Adrenal gland (tissue), 12 donors: Measurements from ENCODE around the gene KCNMA1. TPM values are rescaled to one million over a fixed set of nuclear protein-coding genes. Genes with fewer than 3 reads are reported as not detected.

Source experiments
- DNase-seq, 7 donors: peaks; one replicate each; pipeline ENCODE4 v3.0.0-alpha.2; 2019 to 2020
- H3K27ac ChIP-seq, 5 donors: fragments of 200-600 bp; sonication (generic) in 4 of 5; 1 replicate in 3 of 5; 2 replicates in 2 of 5; pipeline versions ENCODE4 v1.5.1 to v1.8.0; 2016 to 2020; ENCODE audit warnings: mild to moderate bottlenecking in 1 of 5
- H3K27me3 ChIP-seq: fragments of 200-600 bp; 2 replicates; pipeline ENCODE4 v1.8.0; 2021
- H3K36me3 ChIP-seq, 2 donors: fragments of 200-600 bp; replicated peaks in 1 of 2; 1 replicate in 1 of 2; 2 replicates in 1 of 2; pipeline versions ENCODE4 v1.5.1 to v1.8.0; 2018 to 2022
- H3K4me1 ChIP-seq, 2 donors: fragments of 200-600 bp; replicated peaks in 1 of 2; 1 replicate in 1 of 2; 2 replicates in 1 of 2; pipeline versions ENCODE4 v1.5.1 to v1.8.0; 2018 to 2021
- H3K4me3 ChIP-seq, 4 donors: fragments of 200-600 bp; sonication (generic) in 3 of 4; one replicate each; pipeline ENCODE4 v1.5.1; 2016 to 2018
- H3K9me3 ChIP-seq, 3 donors: fragments of 200-600 bp; sonication (generic) in 1 of 3; replicated peaks in 1 of 3; 1 replicate in 2 of 3; 2 replicates in 1 of 3; pipeline versions ENCODE4 v1.5.1 to v1.8.0; 2016 to 2021
- POLR2A ChIP-seq, 2 donors: fragments of 450-650 bp; IDR thresholded peaks; one replicate each; pipeline ENCODE4 v1.6.1; 2017; ENCODE audit warnings: antibody characterized with exemption in 2 of 2, mild to moderate bottlenecking in 2 of 2, moderate library complexity in 1 of 2
- WGBS, 4 donors: extraction: QIAGEN DNeasy Blood & Tissue Kit in 2 of 4; methylation state at CpG; one replicate each; pipeline versions ENCODE4 v1.1.5 to v1.1.7; 2013 to 2017; 5-methylcytosine and 5-hydroxymethylcytosine counted together
- intact Hi-C, 2 donors: fragments of 100-400 bp; cut with DNase I; formaldehyde crosslinking; loops; one replicate each; pipeline versions ENCODE4 v1.14.1 to v1.15.0; 2022 to 2023
- polyA plus RNA-seq, 3 donors: library from polyadenylated mRNA; stranded (reverse); fragments of 200-250 nt in 2 of 3; fragments of 350-450 nt in 1 of 3; fragmentation: Illumina TruSeq in 1 of 3; extraction: RNeasy Lipid Tissue Mini Kit (QIAGEN cat#74804) in 1 of 3; gene quantifications; one replicate each; pipeline ENCODE4 v1.2.3, GENCODE V29; 2013 to 2014
- total RNA-seq, 9 donors: library from RNA; depleted of rRNA in 4 of 9; stranded (reverse); fragments of >200 nt in 4 of 9; fragments of 120-200 nt in 1 of 9; fragmentation: NEBNext Ultra II Directional in 1 of 9; extraction: Animal tissue kit (Norgen Biotek cat#: 25700) in 1 of 9; gene quantifications; one replicate each; pipeline versions ENCODE4 v1.1.0 to v1.2.4, GENCODE V29; 2013 to 2023
- TF ChIP-seq, protein P1 (sequence below), 6 experiments: fragments of 450-650 bp in 4 of 6; fragments of 200-600 bp in 2 of 6; sonication (generic) in 1 of 6; IDR thresholded peaks; 1 replicate in 5 of 6; 2 replicates in 1 of 6; pipeline versions ENCODE4 v1.5.1 to v1.8.0; 2016 to 2021; ENCODE audit warnings: antibody characterized with exemption in 6 of 6, mild to moderate bottlenecking in 2 of 6, moderate library complexity in 1 of 6
- donor health status: healthy with polysubstance abuse.
- donor health status: Bipolar disorder and iron deficiency.
- donor health status: DM: yes; HTN: yes; CAD: no.
- donor health status: DM: no; HTN: no; CAD: no.
- donor health status: DM: no; HTN: no; CAD: no.
- donor health status: DM: yes; HTN: yes; CAD: no.

KCNMA1 gene
- total and polyA plus RNA-seq, 12 donors, result 6.4 to 37.7 (median 13.4) TPM

DNA sequence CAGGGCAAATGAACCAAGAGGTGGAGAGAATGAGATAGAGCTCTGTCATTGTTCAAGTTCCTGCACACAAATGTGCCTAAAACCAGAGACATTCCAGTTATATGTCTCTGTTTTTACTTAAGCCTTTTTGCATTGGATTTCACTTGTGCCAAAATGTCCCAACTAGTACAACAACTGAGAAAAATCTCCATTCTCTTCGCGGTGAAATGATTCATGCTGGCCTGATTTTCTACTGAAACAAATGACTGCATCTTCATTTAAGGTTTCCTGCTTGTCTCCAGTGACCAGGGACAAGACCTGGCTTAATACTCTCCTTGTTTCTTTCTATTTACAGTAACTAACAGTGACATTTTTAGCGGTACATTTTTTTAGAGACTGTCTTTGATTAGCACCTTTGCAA lies 714.9 kb downstream of the KCNMA1 start:
- no peak for TF ChIP-seq POLR2A (IDR thresholded peaks at IDR 0.05)
- TF ChIP-seq, protein P1, sequence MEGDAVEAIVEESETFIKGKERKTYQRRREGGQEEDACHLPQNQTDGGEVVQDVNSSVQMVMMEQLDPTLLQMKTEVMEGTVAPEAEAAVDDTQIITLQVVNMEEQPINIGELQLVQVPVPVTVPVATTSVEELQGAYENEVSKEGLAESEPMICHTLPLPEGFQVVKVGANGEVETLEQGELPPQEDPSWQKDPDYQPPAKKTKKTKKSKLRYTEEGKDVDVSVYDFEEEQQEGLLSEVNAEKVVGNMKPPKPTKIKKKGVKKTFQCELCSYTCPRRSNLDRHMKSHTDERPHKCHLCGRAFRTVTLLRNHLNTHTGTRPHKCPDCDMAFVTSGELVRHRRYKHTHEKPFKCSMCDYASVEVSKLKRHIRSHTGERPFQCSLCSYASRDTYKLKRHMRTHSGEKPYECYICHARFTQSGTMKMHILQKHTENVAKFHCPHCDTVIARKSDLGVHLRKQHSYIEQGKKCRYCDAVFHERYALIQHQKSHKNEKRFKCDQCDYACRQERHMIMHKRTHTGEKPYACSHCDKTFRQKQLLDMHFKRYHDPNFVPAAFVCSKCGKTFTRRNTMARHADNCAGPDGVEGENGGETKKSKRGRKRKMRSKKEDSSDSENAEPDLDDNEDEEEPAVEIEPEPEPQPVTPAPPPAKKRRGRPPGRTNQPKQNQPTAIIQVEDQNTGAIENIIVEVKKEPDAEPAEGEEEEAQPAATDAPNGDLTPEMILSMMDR (IDR thresholded peaks at IDR 0.05), result no peak
- no peak for DNase-seq
- no peak overlapping the region for H3K27ac ChIP-seq
- H3K4me1 ChIP-seq, result no peaks in the 10 kb centered on the region
- no peak overlapping the region for H3K4me3 ChIP-seq
- intact Hi-C loops, result no loop called here
- H3K9me3 ChIP-seq, result no peaks in the 10 kb centered on the region
- H3K36me3 ChIP-seq, result no peaks in the 10 kb centered on the region
- WGBS, 4 donors, result 67 to 90% (median 82%) methylated on average over 3 of the region's 3 CpGs
- H3K27me3 ChIP-seq, result no peaks in the 10 kb centered on the region

DNA sequence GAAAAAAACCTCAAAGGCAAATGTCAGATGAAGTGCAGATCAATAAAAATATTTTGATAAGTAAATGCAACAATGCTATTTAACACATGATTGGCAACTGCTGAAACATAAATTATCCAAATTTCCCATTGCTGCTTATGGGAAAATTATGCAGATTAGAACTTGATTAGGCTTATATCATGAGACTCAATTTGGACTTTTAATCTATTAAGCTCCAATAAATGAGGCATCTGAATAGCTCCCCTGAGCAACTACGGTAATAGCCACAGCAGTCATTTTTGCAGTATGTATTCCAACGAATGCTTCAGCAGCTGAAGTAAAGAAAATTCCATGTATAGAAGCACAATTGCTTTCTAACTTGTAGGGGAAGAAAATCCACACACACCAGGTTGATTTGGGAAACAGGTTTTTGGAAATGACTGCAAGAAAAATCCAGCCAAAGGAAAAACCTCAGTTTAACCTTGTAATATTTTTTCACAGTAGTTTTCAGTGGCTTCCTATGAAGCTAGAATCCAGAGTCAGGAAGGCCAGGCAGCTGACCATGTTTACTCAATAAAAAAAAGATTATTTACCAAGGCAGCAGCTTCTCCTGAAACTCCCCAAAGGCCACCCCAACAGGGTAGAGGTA lies 716.1 kb downstream of the KCNMA1 start:
- H3K27me3 ChIP-seq, result no peaks in the 10 kb centered on the region
- 80 to 87% (median 85%) methylated on average over 2 of the region's 2 CpGs for WGBS, 4 donors
- H3K4me3 ChIP-seq, result no peak overlapping the region
- TF ChIP-seq POLR2A (IDR thresholded peaks at IDR 0.05), result no peak
- TF ChIP-seq, protein P1 (IDR thresholded peaks at IDR 0.05), result no peak
- no peak for DNase-seq
- H3K4me1 ChIP-seq, result no peaks in the 10 kb centered on the region
- H3K9me3 ChIP-seq, result no peaks in the 10 kb centered on the region
- intact Hi-C loops, result no loop called here
- no peaks in the 10 kb centered on the region for H3K36me3 ChIP-seq
- H3K27ac ChIP-seq, result no peak overlapping the region

DNA sequence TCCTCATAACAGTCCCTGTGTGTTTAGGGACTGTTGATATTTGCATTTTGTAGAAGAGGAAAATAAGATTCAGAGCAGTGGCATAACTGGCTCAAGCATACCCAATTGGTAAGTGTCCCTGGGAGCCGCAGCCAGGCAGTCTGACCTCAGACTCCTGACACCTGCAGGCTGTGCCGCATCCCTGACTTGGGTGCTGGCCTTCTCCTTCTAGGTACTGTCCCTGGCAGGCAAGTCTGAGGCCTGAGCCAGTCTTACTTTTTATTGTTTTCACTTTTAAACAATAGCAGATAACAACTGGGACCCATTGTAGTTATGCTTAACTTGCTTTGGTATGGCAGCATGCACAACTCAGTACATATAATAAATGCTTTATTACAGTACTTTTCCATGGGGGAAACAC lies 717.0 kb downstream of the KCNMA1 start:
- intact Hi-C loops, result no loop called here
- Histone ChIP-seq H3K4me1 (no peaks in the 10 kb centered on the region), H3K27ac (no peak overlapping the region), H3K27me3 (no peaks in the 10 kb centered on the region), H3K9me3 (no peaks in the 10 kb centered on the region), H3K36me3 (no peaks in the 10 kb centered on the region), H3K4me3 (no peak overlapping the region)
- DNase-seq, result no peak
- TF ChIP-seq POLR2A (IDR thresholded peaks at IDR 0.05), result no peak
- TF ChIP-seq, protein P1 (IDR thresholded peaks at IDR 0.05), result no peak
- 82 to 100% (median 97%) methylated on average over 2 of the region's 2 CpGs for WGBS, 4 donors

DNA sequence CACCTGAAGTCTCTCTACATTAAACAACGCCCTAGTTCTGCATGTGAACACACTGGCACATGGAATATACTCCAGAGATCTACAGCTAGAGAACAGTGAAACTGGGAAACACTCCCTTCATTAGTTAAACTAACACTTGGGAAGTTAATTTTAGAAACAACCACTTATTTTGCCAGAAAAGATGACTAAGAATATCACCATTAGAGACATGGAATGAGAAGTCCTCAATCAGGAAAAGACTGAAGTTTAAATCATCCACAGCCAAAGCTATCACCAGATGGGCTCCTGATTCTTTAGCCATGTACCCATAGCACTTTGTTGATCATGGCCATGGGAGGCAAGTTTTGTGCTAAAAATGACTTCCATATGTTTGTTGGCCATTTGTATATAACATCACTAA lies 719.5 kb downstream of the KCNMA1 start:
- no peak overlapping the region for H3K27ac ChIP-seq
- no peak for TF ChIP-seq POLR2A (IDR thresholded peaks at IDR 0.05)
- TF ChIP-seq, protein P1 (IDR thresholded peaks at IDR 0.05), result no peak
- no peaks in the 10 kb centered on the region for H3K9me3 ChIP-seq
- no peak for DNase-seq
- H3K27me3 ChIP-seq, result no peaks in the 10 kb centered on the region
- H3K4me1 ChIP-seq, result no peaks in the 10 kb centered on the region
- no peaks in the 10 kb centered on the region for H3K36me3 ChIP-seq
- no peak overlapping the region for H3K4me3 ChIP-seq
- WGBS, 4 donors, result 70 to 88% (median 79%) methylated on average over 1 of the region's 1 CpG
- intact Hi-C loops, result no loop called here
